Epithelial cell of prostate (primary cell): Measurements from ENCODE around the gene ZSWIM3.

Experiments used
- DNase-seq: peaks from one replicate; pipeline ENCODE4 v3.0.0-alpha.2; 2011; ENCODE audit warnings: low read depth, low spot score
- H3K27ac ChIP-seq: fragments of 450-650 bp; 2 replicates; pipeline ENCODE4 v1.5.1; 2017; ENCODE audit warnings: mild to moderate bottlenecking

The ZSWIM3 gene

GRCh38 chr20:45904583-45905504 is 47.4 kb downstream of the ZSWIM3 start:
- no peak for DNase-seq
- peak overlapping the region; percentile 49 for H3K27ac ChIP-seq

- H3K27ac ChIP-seq: peak overlapping the region; percentile 49
- peak; percentile 36 for DNase-seq
Observed at GRCh38 chr20:45905505-45906079, 48.2 kb downstream of the ZSWIM3 start.

GRCh38 chr20:45907219-45907948 is 50.0 kb downstream of the ZSWIM3 start:
- DNase-seq: no peak
- H3K27ac ChIP-seq: no peak overlapping the region

- no peak overlapping the region for H3K27ac ChIP-seq
Observed at GRCh38 chr20:45908084-45908483, 50.7 kb downstream of the ZSWIM3 start.

GRCh38 chr20:45909336-45909808 is 52.0 kb downstream of the ZSWIM3 start:
- no peak for DNase-seq
- no peak overlapping the region for H3K27ac ChIP-seq

More at GRCh38 chr20:45908084-45908483, 50.7 kb downstream of the ZSWIM3 start:
- no peak for DNase-seq

GRCh38 chr20:45909817-45910669 is 52.6 kb downstream of the ZSWIM3 start:
- DNase-seq: no peak
- peak overlapping the region; percentile 50 for H3K27ac ChIP-seq

GRCh38 chr20:45910670-45911485 is 53.5 kb downstream of the ZSWIM3 start:
- peak; percentile 98 for DNase-seq
- peak overlapping the region; percentile 50 for H3K27ac ChIP-seq

GRCh38 chr20:45911486-45912343 is 54.3 kb downstream of the ZSWIM3 start, which contains the start of gene PLTP:
Gene PLTP (minus strand): TSS chr20:45912155. CDS start chr20:45911452, 703 bp downstream.
- no peak for DNase-seq

GRCh38 chr20:45912344-45912682 is 54.9 kb downstream of the ZSWIM3 start:
- DNase-seq: no peak
- peak overlapping the region; percentile 50 for H3K27ac ChIP-seq

More at GRCh38 chr20:45911486-45912343, 54.3 kb downstream of the ZSWIM3 start, which contains the start of gene PLTP:
- H3K27ac ChIP-seq: peak within 1 kb of the TSS; percentile 50

- peak overlapping the region; percentile 50 for H3K27ac ChIP-seq
- no peak for DNase-seq
Observed at GRCh38 chr20:45913116-45913515, 55.7 kb downstream of the ZSWIM3 start.

GRCh38 chr20:45917790-45918141 is 60.4 kb downstream of the ZSWIM3 start:
- no peak overlapping the region for H3K27ac ChIP-seq
- DNase-seq: no peak

GRCh38 chr20:45918182-45918737 is 60.8 kb downstream of the ZSWIM3 start:
- H3K27ac ChIP-seq: no peak overlapping the region
- no peak for DNase-seq

GRCh38 chr20:45918779-45919537 is 61.5 kb downstream of the ZSWIM3 start:
- DNase-seq: no peak
- no peak overlapping the region for H3K27ac ChIP-seq

GRCh38 chr20:45919542-45920399 is 62.4 kb downstream of the ZSWIM3 start:
- no peak overlapping the region for H3K27ac ChIP-seq
- no peak for DNase-seq

- no peak overlapping the region for H3K27ac ChIP-seq
- DNase-seq: no peak
Observed at GRCh38 chr20:45920462-45921336, 63.3 kb downstream of the ZSWIM3 start.
